GM12873 (cell line): ENCODE data around the gene RNH1.

ENCODE experiments used
- CTCF ChIP-seq: IDR thresholded peaks from 2 replicates; pipeline ENCODE4 v1.5.1; 2012; ENCODE audit warnings: low read depth, mild to moderate bottlenecking, moderate library complexity, low read length, control low read depth; ENCODE audit not compliant: insufficient read depth; ENCODE audit errors: missing control alignments

RNH1 gene

GRCh38 chr11:506995-507726 lies at the start of gene RNH1:
TSS of gene RNH1 (minus strand) at chr11:507242. CDS start at chr11:502162, 5,080 bp downstream.
- TF ChIP-seq CTCF, result no peak

GRCh38 chr11:555780-556661 lies 49.0 kb upstream of the RNH1 start:
- TF ChIP-seq CTCF, result no peak

- TF ChIP-seq CTCF, result no peak
These were observed 48.3 kb upstream of the RNH1 start for GRCh38 chr11:555227-555779.

- peak; percentile 70 for TF ChIP-seq CTCF
These were observed 47.6 kb upstream of the RNH1 start for GRCh38 chr11:554428-555226.

- TF ChIP-seq CTCF, result no peak
These were observed 46.9 kb upstream of the RNH1 start for GRCh38 chr11:553988-554340.

- TF ChIP-seq CTCF, result no peak
These were observed 46.3 kb upstream of the RNH1 start for GRCh38 chr11:553083-553987.
